ENCODE data around the gene PPHLN1.
A peak's percentile ranks its signal among the peaks of the same experiment; 100 is the strongest.
"Not testable (repeated sequence)": the region's sequence is repeated elsewhere in the genome, so short reads cannot be mapped to it uniquely, and the experiment has no call there.

Gene PPHLN1

DNA sequence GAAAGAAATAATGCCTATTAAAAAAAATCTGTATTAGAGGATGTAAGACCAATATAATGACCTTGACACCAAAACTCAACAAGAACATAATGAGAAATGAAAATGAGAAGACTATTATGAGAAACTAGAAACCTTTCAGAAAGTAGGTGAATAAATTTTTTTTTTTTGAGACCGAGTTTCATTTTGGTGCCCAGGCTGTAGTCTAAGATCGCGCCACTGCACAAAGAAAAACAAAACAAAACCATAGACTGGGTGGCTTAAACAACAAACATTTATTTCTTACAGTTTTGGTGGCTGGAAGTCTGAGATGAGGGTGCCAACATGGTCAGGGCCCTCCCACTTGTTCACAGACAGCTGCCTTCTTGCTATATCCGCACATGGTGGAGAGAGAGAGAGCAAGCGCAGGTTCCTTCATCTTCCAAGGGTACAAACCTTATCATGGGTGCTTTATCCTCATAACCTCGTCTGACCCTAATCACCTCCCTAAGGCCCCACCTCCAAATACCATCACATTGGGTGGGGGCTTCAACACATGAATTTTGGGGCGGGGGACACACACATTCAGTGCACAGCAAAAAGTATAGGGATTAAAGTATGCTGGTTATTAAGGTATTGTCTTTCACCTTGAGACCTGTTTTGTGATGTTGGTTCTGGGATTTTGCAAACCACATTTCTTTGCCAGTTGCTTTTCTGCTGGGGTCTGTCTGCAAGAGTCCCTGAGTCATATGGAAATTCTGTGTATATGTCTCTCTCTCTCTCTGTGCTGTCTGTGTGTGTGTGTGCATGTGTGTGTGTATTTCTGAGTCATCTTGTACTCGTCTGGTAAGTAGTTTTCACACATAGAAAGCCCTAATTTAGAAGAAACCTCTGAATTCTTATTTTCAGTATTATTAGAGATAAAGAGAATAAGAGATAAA is 26.3 kb upstream of the PPHLN1 start:
- peak overlapping the region; percentile 45 to 48 for H3K27ac Mint-ChIP-seq
- peaks cover 22% of the 10 kb centered on the region for H3K4me1 Mint-ChIP-seq
- peak; percentile 98 for ATAC-seq
- no peaks in the 10 kb centered on the region for H3K27me3 Mint-ChIP-seq
- H3K9me3 Mint-ChIP-seq: no peaks in the 10 kb centered on the region
- peak; percentile 57 to 74 for DNase-seq
- peak overlapping the region; percentile 3 to 71 for H3K4me3 Mint-ChIP-seq

DNA sequence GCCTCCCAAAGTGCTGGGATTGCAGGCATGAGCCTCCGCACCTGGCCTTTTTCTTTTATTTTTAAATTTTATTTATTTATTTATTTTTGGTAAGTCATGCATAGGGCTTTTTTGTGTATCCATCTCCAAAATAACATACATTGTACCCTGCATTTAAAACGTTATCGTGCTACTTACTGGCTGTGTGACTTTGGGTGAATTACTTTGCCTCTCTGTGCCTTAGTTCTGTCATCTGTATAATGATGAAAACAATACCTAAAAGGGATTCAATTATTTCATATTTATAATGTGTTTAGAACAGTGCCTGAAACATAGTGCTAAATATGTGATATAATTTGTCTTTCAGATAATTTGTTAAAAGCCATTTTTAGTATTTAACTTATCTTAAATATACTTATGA is 19.7 kb upstream of the PPHLN1 start:
- no peak overlapping the region for H3K4me3 Mint-ChIP-seq
- no peaks in the 10 kb centered on the region for H3K4me1 Mint-ChIP-seq
- no peak for ATAC-seq
- DNase-seq: no peak
- H3K9me3 Mint-ChIP-seq: no peaks in the 10 kb centered on the region
- no peaks in the 10 kb centered on the region for H3K27me3 Mint-ChIP-seq
- no peak overlapping the region for H3K27ac Mint-ChIP-seq

DNA sequence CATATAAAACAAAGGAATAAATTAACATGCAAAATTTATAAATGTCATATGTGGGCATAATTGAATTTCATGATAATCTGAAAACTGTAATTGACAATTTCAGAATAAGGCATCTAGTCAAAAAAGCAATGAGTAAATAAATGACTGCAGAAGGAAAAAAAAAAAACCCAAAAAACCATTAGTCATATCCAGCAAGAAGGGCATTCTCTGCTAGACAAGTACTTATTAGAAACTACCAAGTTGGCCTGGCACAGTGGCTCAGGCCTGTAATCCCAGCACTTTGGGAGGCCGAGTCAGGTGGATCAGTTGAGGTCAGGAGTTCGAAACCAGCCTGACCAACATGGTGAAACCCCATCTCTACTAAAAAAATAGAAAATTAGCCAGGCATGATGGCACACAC is 17.6 kb upstream of the PPHLN1 start:
- no peak for ATAC-seq
- no peaks in the 10 kb centered on the region for H3K9me3 Mint-ChIP-seq
- H3K4me1 Mint-ChIP-seq: no peaks in the 10 kb centered on the region
- no peak overlapping the region for H3K4me3 Mint-ChIP-seq
- H3K27me3 Mint-ChIP-seq: no peaks in the 10 kb centered on the region
- H3K27ac Mint-ChIP-seq: no peak overlapping the region
- no peak for DNase-seq

DNA sequence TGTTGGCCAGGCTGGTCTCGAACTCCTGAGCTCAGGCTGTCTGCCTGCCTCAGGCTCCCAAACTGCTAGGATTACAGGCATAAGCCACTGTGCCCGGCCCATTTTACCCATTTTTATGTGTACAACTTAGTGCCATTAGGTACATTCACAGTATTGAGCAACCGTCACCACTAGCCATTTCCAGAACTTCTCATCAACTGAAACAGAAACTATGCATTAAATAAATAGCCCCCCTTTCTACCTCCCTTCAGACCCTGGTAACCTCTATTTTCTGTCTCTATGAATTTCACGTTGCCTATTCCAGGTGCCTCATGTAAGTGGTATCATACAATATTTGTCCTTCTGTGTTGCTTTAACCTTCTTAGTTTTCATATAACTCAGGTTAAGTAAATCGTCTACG is 16.0 kb upstream of the PPHLN1 start:
- Mint-ChIP-seq H3K27me3 (no peaks in the 10 kb centered on the region), H3K4me3 (no peak overlapping the region), H3K4me1 (no peaks in the 10 kb centered on the region), H3K27ac (no peak overlapping the region), H3K9me3 (no peaks in the 10 kb centered on the region)
- no peak for DNase-seq
- no peak for ATAC-seq

DNA sequence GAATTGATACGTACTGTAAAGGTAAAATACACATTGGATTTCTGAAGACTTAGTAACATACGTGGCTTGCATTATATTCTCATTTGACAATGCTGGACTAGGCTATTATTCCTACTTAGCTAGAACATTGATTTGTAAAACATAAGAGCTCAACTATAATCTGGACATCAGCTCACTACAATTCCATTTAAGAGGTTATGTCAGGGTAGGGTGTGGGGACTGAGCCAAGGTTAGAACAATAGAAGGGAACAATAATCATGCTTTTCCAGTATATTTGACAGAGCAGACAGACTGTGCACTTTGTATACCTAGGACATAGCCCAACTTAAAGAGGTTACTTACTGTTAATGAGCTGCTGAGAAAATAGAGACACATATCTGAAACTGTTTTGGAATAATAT is 10.9 kb upstream of the PPHLN1 start:
- no peak overlapping the region for H3K4me3 Mint-ChIP-seq
- ATAC-seq (no peak), DNase-seq (no peak)
- no peaks in the 10 kb centered on the region for H3K4me1 Mint-ChIP-seq
- no peaks in the 10 kb centered on the region for H3K27me3 Mint-ChIP-seq
- H3K27ac Mint-ChIP-seq: no peak overlapping the region
- no peaks in the 10 kb centered on the region for H3K9me3 Mint-ChIP-seq

DNA sequence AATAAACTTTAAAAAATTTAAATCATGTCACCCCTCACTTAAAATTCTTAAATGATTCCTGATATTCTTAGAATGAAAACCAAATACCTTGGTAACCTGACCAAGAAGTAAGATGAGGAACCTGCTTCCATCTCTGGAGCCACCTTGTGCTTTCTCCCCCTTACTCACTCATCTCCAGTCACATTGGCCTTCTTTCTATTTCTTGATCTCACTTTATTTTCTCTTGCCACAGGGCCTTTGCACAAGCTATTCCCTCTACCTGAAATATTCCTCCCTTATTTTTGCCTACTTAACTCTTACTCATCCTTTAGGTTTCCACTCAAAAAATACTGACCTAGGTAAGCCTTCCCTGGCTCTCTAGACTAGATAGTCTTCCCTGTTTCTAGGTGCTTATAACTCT is 5.2 kb upstream of the PPHLN1 start:
- DNase-seq: no peak
- Mint-ChIP-seq H3K9me3 (no peaks in the 10 kb centered on the region), H3K4me3 (no peak overlapping the region), H3K27me3 (no peaks in the 10 kb centered on the region), H3K4me1 (no peaks in the 10 kb centered on the region), H3K27ac (no peak overlapping the region)
- ATAC-seq: no peak

DNA sequence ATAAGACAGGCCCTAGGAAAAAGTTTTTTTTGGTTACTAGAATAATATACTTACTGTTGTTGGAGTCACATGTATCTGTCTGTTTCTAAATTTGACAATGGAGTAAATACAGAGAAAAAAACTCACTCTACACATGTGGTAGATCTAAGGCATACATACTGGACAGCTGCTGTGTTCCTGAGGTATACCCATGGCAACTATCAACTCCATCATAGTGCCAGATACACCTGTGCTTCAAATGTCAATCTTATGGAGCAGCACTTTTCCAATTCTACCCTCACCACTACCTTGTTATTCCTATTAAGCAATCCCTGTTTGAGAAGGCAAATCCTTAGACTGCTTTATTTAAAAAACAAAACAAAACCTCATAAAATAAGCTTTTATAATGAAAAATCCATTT is 3.4 kb upstream of the PPHLN1 start:
- Mint-ChIP-seq H3K4me1 (peaks cover 9% of the 10 kb centered on the region), H3K9me3 (no peaks in the 10 kb centered on the region), H3K27ac (no peak overlapping the region)

DNA sequence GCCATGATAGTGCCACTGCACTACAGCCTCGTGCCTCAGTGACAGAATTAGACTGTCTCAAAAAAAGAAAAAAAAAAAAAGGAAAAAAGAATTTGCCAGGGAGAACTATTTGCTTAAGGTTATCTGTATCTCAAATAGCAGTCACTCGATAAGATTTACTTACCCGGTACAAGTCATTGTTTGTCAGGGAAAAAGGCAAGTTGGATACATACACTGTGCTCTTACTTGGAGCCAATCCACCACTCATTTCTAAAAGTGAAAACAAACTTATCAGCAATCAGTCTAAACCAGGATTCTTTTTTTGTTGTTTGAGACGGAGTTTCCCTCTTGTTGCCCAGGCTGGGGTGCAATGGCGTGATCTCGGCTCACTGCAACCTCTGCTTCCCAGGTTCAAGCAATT is 2.1 kb upstream of the PPHLN1 start:
- Mint-ChIP-seq H3K27me3 (no peaks in the 10 kb centered on the region), H3K4me1 (peaks cover 16% of the 10 kb centered on the region), H3K4me3 (no peak overlapping the region), H3K27ac (no peak overlapping the region), H3K9me3 (no peaks in the 10 kb centered on the region)
- no peak for ATAC-seq
- no peak for DNase-seq

More for the DNA sequence above, 3.4 kb upstream of the PPHLN1 start:
- H3K4me3 Mint-ChIP-seq: no peak overlapping the region
- no peaks in the 10 kb centered on the region for H3K27me3 Mint-ChIP-seq
- ATAC-seq (no peak), DNase-seq (no peak)

DNA sequence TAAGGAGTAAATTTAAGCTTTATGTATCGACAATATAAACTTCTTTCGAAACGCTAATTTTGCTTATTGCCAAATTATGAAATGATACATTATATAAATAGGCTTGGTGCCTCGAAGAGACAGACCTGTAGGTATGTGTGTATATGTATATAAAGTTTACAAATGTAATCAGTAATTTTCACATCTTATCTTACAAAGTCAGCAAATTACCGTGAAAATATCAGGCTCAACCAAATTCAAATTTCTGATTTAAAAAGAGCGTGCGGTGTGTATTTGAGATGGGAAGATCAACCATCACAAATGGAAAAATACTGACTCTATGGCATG is 678 bp upstream of the PPHLN1 start:
- peak overlapping the region; percentile 99 for H3K4me3 Mint-ChIP-seq
- H3K27ac Mint-ChIP-seq: peak overlapping the region; percentile 99
- ATAC-seq (no peak), DNase-seq (no peak)
- H3K27me3 Mint-ChIP-seq: no peaks in the 10 kb centered on the region
- no peaks in the 10 kb centered on the region for H3K9me3 Mint-ChIP-seq
- peaks cover 26% of the 10 kb centered on the region for H3K4me1 Mint-ChIP-seq

DNA sequence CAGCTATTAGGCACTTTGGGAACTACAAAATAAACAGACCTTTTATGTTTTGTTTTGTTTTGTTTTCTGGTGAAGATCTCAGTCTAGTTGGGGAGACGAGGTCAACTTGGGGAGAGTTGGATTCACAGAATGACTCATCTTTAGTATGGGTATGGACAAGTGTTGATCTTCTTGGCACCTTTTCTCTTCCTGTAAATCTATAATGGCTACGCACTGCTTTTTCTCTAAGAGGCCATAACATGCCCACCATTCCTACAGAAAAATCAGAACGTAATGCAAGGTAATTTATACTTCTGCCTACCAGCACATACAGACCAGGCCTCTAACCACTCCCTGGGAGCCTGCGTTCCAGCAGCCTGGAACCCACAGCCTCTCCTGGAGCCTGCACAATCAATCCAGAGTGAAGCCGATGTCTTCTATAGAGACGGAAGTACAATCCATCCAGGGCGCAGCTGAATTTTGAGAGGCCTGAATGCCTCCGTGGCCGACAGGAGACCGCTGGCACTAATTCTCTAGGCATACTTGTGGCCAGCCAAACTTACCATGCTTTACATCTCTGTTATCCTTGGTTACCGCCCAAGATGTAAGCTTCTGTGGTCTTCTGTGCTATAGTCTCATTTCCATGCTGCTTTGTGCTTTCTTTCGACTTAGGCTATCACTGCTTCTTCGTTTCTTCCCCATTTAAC is 717 bp downstream of the PPHLN1 start:
- Mint-ChIP-seq H3K4me1 (peaks cover 40% of the 10 kb centered on the region), H3K4me3 (peak overlapping the region; percentile 99), H3K27me3 (no peaks in the 10 kb centered on the region), H3K9me3 (no peaks in the 10 kb centered on the region), H3K27ac (peak overlapping the region; percentile 99)
- ATAC-seq (peak; percentile 37), DNase-seq (peak in 1 of 2 donors; percentile 3)

DNA sequence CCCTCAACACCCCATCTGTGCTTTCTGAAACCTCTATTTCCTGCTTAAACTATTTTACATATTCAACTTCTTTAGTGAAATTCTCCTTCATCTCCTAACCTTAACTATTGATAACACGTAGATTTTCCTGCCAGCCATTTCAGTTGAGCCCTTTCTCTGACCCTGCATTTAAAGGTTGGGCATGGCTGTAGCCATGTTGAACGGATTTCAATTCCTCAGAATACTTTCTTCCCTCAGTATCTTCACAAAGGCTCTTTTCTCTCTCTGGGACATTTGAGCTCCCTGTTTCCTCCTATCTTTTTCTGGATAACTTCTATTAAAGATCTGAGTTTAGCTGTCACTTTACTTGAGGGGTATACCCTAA is 1.2 kb downstream of the PPHLN1 start:
- Mint-ChIP-seq H3K27me3 (no peaks in the 10 kb centered on the region), H3K4me3 (peak overlapping the region; percentile 99), H3K27ac (peak overlapping the region; percentile 23 to 99), H3K4me1 (peaks cover 45% of the 10 kb centered on the region), H3K9me3 (no peaks in the 10 kb centered on the region)
- ATAC-seq (no peak), DNase-seq (no peak)

DNA sequence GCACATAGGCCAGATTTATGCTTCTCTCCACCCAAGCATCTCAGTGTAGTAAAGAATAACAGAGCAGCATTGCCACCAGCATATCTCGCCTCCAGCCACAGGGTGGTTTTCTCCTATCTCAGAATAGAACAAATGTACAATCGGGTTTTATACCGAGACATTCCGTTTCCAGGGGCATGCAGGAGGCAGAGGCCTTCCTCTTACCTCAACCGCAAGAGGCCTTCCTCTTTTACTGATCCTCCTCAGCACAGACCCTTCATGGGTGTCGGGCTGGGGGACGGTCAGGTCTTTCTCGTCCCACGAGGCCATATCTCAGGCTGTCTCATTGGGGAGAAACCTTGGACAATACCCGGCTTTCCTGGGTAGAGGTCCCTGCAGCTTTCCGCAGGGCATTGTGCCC is 4.1 kb downstream of the PPHLN1 start:
- peaks cover 61% of the 10 kb centered on the region for H3K4me1 Mint-ChIP-seq
- not testable (repeated sequence) for H3K27me3 Mint-ChIP-seq

DNA sequence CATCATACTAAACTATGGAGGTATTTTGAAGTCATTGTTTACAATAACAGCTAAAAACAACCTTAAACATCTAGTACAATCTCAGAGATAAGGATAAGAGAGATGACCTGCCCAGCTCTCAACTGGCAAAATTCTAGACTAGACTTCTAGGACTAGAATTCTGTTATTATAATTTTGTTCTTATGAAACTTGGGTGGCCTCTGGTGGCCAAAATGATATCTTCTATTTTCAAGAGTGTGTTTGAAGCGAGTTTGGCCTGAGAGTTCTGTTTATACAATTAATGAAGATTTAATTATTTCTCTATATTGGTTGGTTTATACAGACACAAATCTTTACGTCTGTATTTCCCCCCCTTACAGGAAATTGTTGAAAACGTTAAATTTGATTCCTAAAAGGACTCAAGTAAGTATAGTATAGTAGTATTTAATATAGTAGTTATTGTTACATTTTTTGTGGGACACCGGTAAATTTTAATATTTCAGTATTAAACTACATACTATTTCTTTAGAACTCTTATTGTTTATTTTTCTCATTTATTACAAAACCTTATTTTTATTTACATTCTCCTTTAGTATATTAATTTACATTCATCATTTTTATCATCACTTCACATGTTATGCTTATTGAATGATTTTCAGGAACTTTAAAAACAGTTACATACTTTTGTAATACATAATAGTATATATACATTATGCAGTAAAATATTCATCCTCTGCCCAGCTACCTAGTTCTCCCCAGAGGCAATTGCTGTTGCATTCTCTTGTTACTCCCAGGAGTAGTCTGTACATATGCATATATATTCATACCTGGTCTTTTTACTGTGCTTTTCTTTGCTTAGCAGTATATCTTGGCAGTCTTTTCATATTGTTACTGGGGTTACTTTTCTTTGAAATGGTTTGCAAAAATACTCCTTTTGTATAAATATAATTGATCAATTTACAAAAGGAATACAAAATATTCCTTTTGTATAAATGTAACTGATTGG is 6.6 kb downstream of the PPHLN1 start:
- no peak overlapping the region for H3K4me3 Mint-ChIP-seq
- H3K27me3 Mint-ChIP-seq: no peaks in the 10 kb centered on the region
- H3K9me3 Mint-ChIP-seq: no peaks in the 10 kb centered on the region
- ATAC-seq (peak; percentile 53), DNase-seq (peak in 1 of 2 donors; percentile 17)
- H3K4me1 Mint-ChIP-seq: peaks cover 52% of the 10 kb centered on the region
- H3K27ac Mint-ChIP-seq: no peak overlapping the region

More for the DNA sequence above, 4.1 kb downstream of the PPHLN1 start:
- not testable (repeated sequence) for DNase-seq, ATAC-seq, H3K9me3 Mint-ChIP-seq
- H3K27ac Mint-ChIP-seq: peak overlapping the region in 1 of 2 donors; percentile 21
- H3K4me3 Mint-ChIP-seq: peak overlapping the region; percentile 24 to 42

DNA sequence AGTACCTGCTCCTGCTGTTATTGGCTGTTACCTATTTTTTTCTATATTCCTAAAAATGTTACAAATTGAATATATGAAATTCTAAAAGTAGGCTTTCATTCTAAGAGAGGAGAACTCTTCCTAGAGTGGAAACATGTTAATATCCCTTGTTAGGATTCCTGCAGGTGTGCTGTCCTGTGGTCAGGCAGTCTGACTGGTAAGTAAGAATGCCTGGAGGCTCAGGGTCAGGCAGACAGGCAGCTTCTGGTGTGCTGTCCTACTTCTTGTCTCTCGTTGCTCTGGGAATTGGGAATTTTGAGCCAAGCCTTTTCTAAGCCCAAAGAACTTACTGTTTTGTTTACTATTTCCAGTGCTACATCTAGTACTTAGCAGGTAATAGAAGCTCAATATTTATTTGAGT is 10.3 kb downstream of the PPHLN1 start:
- Mint-ChIP-seq H3K27me3 (no peaks in the 10 kb centered on the region), H3K4me3 (no peak overlapping the region), H3K9me3 (no peaks in the 10 kb centered on the region), H3K4me1 (peaks cover 39% of the 10 kb centered on the region), H3K27ac (no peak overlapping the region)
- no peak for ATAC-seq
- no peak for DNase-seq

DNA sequence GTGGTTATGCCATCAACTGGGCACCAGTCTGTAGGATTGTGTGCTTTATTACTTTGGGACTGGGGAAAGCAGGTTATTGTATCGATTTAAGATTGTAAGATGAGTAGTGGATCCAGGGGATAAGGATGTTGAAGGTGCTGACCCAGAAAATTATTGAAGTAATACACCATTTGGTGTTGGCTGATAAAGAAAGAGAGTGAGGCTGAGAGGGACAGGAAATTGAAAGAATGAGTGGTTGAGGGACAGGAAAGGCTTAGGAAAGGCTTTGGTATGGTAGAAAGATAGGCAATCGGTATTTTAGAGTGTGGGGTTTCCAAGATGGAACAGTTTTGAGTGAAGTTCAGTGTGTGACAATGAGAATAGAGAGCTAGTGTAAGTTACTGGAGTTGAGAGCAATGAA is 12.3 kb downstream of the PPHLN1 start:
- Mint-ChIP-seq H3K27ac (no peak overlapping the region), H3K9me3 (no peaks in the 10 kb centered on the region), H3K4me3 (no peak overlapping the region), H3K4me1 (peaks cover 38% of the 10 kb centered on the region), H3K27me3 (no peaks in the 10 kb centered on the region)
- DNase-seq (no peak), ATAC-seq (no peak)
